ENCODE results near the gene DMBT1.

DNA sequence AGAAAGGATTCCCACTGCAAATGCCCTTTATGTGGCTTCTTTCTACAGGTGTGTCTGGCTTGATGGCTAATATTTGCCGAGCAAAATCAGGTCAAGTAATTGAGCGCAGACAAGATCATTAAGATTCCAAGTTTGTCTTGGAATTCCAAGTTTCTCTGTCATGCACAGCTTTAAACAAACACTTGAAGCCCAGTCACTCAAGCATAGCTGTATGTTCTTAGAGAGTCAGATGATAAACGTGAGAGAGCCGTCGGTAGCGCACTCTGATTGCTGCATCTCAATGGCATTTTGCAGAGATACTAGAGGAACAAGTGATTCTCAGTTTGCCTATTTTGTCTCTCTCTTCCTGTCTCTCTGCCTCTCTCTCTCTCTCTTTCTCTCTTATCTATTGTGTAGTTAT is 658 bp downstream of the DMBT1 start:
- TF ChIP-seq, protein P1, sequence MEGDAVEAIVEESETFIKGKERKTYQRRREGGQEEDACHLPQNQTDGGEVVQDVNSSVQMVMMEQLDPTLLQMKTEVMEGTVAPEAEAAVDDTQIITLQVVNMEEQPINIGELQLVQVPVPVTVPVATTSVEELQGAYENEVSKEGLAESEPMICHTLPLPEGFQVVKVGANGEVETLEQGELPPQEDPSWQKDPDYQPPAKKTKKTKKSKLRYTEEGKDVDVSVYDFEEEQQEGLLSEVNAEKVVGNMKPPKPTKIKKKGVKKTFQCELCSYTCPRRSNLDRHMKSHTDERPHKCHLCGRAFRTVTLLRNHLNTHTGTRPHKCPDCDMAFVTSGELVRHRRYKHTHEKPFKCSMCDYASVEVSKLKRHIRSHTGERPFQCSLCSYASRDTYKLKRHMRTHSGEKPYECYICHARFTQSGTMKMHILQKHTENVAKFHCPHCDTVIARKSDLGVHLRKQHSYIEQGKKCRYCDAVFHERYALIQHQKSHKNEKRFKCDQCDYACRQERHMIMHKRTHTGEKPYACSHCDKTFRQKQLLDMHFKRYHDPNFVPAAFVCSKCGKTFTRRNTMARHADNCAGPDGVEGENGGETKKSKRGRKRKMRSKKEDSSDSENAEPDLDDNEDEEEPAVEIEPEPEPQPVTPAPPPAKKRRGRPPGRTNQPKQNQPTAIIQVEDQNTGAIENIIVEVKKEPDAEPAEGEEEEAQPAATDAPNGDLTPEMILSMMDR (conservative IDR thresholded peaks at IDR 0.05 in 1 of 2, IDR thresholded peaks at IDR 0.05 in 1 of 2; ENCODE audit: extremely low read depth in 1 of 2, insufficient read depth in 1 of 2, low read depth in 1 of 2, low read length in 2 of 2) = no peak
- TF ChIP-seq EZH2 (IDR thresholded peaks at IDR 0.05; ENCODE audit: borderline replicate concordance, low read length) = no peak

All from mammary epithelial cell (primary cell).